ENCODE measurements around the gene PLXNA4.

- TF ChIP-seq MAX (CRISPR knock-in tag; IDR thresholded peaks at IDR 0.05) (no peak), ZNF274 (IDR thresholded peaks at IDR 0.05; ENCODE audit: borderline replicate concordance, low read depth, low read length) (no peak), ATF6 (CRISPR knock-in tag; IDR thresholded peaks at IDR 0.05) (no peak), DNMT1 (IDR thresholded peaks at IDR 0.05) (no peak), MXI1 (IDR thresholded peaks at IDR 0.05; ENCODE audit: low read depth, low read length) (no peak), HDAC1 (IDR thresholded peaks at IDR 0.05) (no peak)
Measured at GRCh38 chr7:132272763-132273371, 303.4 kb downstream of the PLXNA4 start.
